Suprapubic skin (tissue), 3 donors: ENCODE results near the gene CREB3L1.

Source experiments
- CTCF ChIP-seq, 2 donors: fragments of 200-600 bp in 1 of 2; fragments of 450-650 bp in 1 of 2; sonication (generic) in 1 of 2; IDR thresholded peaks; one replicate each; pipeline ENCODE4 v1.5.1; 2016 to 2019; ENCODE audit warnings: antibody characterized with exemption in 2 of 2, mild to moderate bottlenecking in 1 of 2, moderate library complexity in 1 of 2
- POLR2A ChIP-seq, 2 donors: fragments of 450-650 bp; IDR thresholded peaks; one replicate each; pipeline ENCODE4 v1.6.1; 2017; ENCODE audit warnings: antibody characterized with exemption in 2 of 2, mild to moderate bottlenecking in 2 of 2, moderate library complexity in 2 of 2

GRCh38 chr11:46250745-46251052 lies 26.8 kb upstream of the CREB3L1 start:
- no peak for TF ChIP-seq CTCF (IDR thresholded peaks at IDR 0.05)
- TF ChIP-seq POLR2A (IDR thresholded peaks at IDR 0.05): no peak
